ENCODE results near the gene DCAF4. TPM values are rescaled to one million over a fixed set of nuclear protein-coding genes. Genes with fewer than 3 reads are reported as not detected.
A peak's percentile ranks its signal among the peaks of the same experiment; 100 is the strongest.

The DCAF4 gene
- 21.4 to 23.2 TPM (median 22.5 TPM) in 3 replicates for total RNA-seq

DNA sequence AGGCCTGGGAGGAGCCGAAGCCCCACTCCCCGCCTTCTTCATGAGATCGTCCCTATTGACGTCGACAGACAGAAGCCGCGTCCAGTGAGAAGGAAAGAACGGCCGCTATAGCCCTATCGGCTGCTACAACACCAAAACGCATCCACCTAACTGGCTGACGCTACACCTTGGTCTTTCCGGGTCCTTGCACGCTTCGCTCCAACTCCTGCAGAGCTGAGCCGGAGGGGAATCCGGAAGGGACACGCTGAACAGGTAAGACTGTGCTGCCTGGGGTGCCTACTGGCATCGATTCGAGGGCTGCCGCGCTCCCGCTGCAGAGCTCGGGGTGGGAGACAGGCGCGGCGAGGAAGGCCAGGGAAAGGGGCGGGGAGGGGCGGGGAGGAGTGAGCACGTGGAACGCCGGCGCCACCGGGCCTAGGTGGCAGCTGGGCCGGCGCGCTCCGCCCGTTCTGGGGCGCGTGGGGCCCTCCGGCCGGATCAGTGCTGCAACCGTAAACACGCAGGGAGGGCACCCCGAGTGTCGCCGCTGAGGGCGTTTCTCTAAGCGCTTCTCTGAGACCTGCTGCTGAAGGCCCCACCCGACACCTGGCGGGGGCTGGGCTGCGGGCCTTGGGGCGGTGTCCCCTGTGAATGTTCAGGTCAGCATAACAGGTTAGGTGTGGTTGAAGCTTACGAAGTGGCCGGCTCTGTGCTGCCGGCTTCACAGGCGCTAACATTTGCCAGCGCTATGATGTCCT, at the start of gene DCAF4:
TSS of gene DCAF4 (plus strand) at position 173 of the 737 bp plus-strand sequence. CDS start 11,515 bp downstream, outside the sequence.
- H3K9me3 Mint-ChIP-seq, result no peaks in the 10 kb centered on the region
- H3K27ac Mint-ChIP-seq, result peak within 1 kb of the TSS; percentile 96
- peak; percentile 92 to 93 for DNase-seq (ENCODE audit: low spot score in 2 of 2, unreplicated experiment in 2 of 2)
- TF ChIP-seq CTCF (IDR thresholded peaks at IDR 0.05; ENCODE audit: unreplicated experiment), result no peak
- peaks cover 5% of the 10 kb centered on the region for H3K27me3 Mint-ChIP-seq (ENCODE audit: low read depth)
- no peaks in the 10 kb centered on the region for H3K36me3 Mint-ChIP-seq
- peaks cover 17% of the 10 kb centered on the region for H3K4me1 Mint-ChIP-seq
- peak within 1 kb of the TSS; percentile 95 for H3K4me3 Mint-ChIP-seq

GRCh38 chr14:72876710-72877063, 49.6 kb upstream of the DCAF4 start:
- Mint-ChIP-seq H3K36me3 (no peaks in the 10 kb centered on the region), H3K27me3 (ENCODE audit: low read depth) (peaks cover 46% of the 10 kb centered on the region), H3K27ac (no peak overlapping the region), H3K4me3 (no peak overlapping the region), H3K4me1 (no peaks in the 10 kb centered on the region), H3K9me3 (no peaks in the 10 kb centered on the region)
- DNase-seq (ENCODE audit: low spot score in 2 of 2, unreplicated experiment in 2 of 2), result no peak
- no peak for TF ChIP-seq CTCF (IDR thresholded peaks at IDR 0.05; ENCODE audit: unreplicated experiment)

DNA sequence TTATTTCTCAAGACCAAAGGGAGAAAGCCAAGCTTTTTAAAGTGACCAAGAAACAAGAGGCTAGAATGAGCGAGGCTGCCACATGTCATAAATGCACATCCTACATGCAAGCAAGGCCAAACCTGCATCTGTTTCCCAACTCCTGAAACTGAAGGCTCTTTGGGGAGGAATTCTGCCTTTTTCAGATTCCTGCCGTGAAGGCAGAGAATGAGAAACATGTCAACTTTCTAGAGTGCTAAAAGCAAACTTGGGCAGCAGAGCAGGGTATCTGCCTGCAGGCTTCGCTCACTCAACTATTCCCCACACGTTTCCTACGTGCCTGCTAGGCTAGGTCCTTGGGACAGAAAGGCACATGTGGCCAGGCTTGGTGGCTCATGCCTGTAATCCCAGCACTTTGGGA, 47.5 kb upstream of the DCAF4 start:
- Mint-ChIP-seq H3K27ac (no peak overlapping the region), H3K4me1 (peaks cover 5% of the 10 kb centered on the region), H3K27me3 (ENCODE audit: low read depth) (peaks cover 58% of the 10 kb centered on the region), H3K4me3 (no peak overlapping the region), H3K36me3 (no peaks in the 10 kb centered on the region), H3K9me3 (no peaks in the 10 kb centered on the region)
- DNase-seq (ENCODE audit: low spot score in 2 of 2, unreplicated experiment in 2 of 2), result no peak
- no peak for TF ChIP-seq CTCF (IDR thresholded peaks at IDR 0.05; ENCODE audit: unreplicated experiment)

DNA sequence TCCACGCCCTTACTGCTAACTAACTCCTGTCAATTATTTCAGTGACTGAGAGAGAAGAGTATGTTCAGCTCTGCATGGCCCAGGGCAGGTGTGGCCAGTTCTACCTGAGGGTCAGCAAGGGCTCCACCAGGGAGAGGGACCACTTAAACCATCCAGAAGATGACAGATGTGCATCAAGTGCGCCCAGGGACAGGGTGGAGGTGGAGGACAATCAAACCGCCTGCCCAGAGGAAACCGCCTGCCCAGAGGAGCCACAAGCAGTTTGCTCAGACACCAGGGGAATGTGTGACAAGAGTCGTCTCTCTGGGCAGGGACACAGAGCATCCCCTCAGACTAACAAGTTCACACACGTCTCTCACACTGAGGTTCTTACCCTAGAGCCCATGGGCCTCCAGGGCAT, 46.8 kb upstream of the DCAF4 start:
- H3K9me3 Mint-ChIP-seq, result no peaks in the 10 kb centered on the region
- no peak overlapping the region for H3K27ac Mint-ChIP-seq
- H3K4me3 Mint-ChIP-seq, result no peak overlapping the region
- H3K4me1 Mint-ChIP-seq, result peaks cover 5% of the 10 kb centered on the region
- H3K36me3 Mint-ChIP-seq, result no peaks in the 10 kb centered on the region
- peaks cover 58% of the 10 kb centered on the region for H3K27me3 Mint-ChIP-seq (ENCODE audit: low read depth)
- no peak for TF ChIP-seq CTCF (IDR thresholded peaks at IDR 0.05; ENCODE audit: unreplicated experiment)
- no peak for DNase-seq (ENCODE audit: low spot score in 2 of 2, unreplicated experiment in 2 of 2)

DNA sequence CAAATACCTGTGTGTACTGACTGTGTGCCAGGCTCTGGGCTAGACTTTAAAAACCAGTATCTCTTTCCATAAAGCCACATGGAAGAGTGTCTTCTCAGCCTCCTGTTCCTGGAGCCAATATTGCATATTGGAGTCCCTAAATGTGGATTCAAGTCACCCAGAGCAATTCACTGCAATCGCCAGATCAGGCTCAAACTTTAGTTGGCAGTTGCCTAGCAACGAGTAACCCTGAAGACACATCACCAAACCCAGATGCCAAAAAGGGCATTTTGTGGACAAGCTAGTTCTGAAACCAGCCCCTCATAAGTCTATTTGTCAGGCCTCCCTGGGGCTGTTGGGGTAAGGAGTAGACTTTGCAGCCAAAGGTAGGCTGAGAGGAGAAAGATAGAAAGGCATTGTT, 46.1 kb upstream of the DCAF4 start:
- no peaks in the 10 kb centered on the region for H3K36me3 Mint-ChIP-seq
- H3K4me1 Mint-ChIP-seq, result peaks cover 5% of the 10 kb centered on the region
- H3K9me3 Mint-ChIP-seq, result no peaks in the 10 kb centered on the region
- no peak for TF ChIP-seq CTCF (IDR thresholded peaks at IDR 0.05; ENCODE audit: unreplicated experiment)
- H3K4me3 Mint-ChIP-seq, result no peak overlapping the region
- DNase-seq (ENCODE audit: low spot score in 2 of 2, unreplicated experiment in 2 of 2), result no peak
- H3K27me3 Mint-ChIP-seq (ENCODE audit: low read depth), result peaks cover 52% of the 10 kb centered on the region
- H3K27ac Mint-ChIP-seq, result no peak overlapping the region

Measured in mesothelial cell of epicardium (in vitro differentiated cells).